GM12874 (cell line): ENCODE measurements around the gene CADM1.

ENCODE experiments used
- CTCF ChIP-seq: IDR thresholded peaks from 2 replicates; pipeline ENCODE4 v1.5.1; 2011; ENCODE audit warnings: low read depth, mild to moderate bottlenecking, control low read depth, low read length, moderate library complexity; ENCODE audit not compliant: insufficient read depth

CADM1 gene

GRCh38 chr11:115475564-115475963, 28.7 kb downstream of the CADM1 start:
- TF ChIP-seq CTCF = no peak

GRCh38 chr11:115473167-115473566, 31.0 kb downstream of the CADM1 start:
- TF ChIP-seq CTCF = no peak

- no peak for TF ChIP-seq CTCF
These were observed 32.8 kb downstream of the CADM1 start for GRCh38 chr11:115471367-115471766.

- no peak for TF ChIP-seq CTCF
These were observed 33.3 kb downstream of the CADM1 start for GRCh38 chr11:115470928-115471327.

- TF ChIP-seq CTCF = no peak
These were observed 34.9 kb downstream of the CADM1 start for GRCh38 chr11:115469361-115469760.

- no peak for TF ChIP-seq CTCF
These were observed 38.1 kb downstream of the CADM1 start for GRCh38 chr11:115466122-115466521.

- no peak for TF ChIP-seq CTCF
These were observed 39.9 kb downstream of the CADM1 start for GRCh38 chr11:115464269-115464668.

GRCh38 chr11:115463606-115464005, 40.6 kb downstream of the CADM1 start:
- TF ChIP-seq CTCF = no peak
